ENCODE data around the gene ATG4B.
"Not testable (repeated sequence)": the region's sequence is repeated elsewhere in the genome, so short reads cannot be mapped to it uniquely, and the experiment has no call there.

DNA sequence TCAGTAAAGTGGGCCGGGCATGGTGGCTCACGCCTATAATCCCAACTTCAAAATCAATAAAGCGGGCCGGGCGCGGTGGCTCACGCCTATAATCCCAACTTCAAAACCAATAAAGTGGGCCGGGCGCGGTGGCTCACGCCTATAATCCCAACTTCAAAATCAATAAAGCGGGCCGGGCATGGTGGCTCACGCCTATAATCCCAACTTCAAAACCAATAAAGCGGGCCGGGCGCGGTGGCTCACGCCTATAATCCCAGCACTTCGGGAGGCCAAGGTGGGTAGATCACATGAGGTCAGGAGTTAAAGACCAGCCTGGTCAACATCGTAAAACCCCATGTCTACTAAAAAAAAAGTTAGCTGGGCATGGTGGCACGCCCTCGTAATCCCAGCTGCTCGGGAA, 25.2 kb downstream of the ATG4B start:
- TF ChIP-seq POLR2A, POLR2AphosphoS5 (IDR thresholded peaks at IDR 0.05): not testable (repeated sequence)
- TF ChIP-seq, protein P1, sequence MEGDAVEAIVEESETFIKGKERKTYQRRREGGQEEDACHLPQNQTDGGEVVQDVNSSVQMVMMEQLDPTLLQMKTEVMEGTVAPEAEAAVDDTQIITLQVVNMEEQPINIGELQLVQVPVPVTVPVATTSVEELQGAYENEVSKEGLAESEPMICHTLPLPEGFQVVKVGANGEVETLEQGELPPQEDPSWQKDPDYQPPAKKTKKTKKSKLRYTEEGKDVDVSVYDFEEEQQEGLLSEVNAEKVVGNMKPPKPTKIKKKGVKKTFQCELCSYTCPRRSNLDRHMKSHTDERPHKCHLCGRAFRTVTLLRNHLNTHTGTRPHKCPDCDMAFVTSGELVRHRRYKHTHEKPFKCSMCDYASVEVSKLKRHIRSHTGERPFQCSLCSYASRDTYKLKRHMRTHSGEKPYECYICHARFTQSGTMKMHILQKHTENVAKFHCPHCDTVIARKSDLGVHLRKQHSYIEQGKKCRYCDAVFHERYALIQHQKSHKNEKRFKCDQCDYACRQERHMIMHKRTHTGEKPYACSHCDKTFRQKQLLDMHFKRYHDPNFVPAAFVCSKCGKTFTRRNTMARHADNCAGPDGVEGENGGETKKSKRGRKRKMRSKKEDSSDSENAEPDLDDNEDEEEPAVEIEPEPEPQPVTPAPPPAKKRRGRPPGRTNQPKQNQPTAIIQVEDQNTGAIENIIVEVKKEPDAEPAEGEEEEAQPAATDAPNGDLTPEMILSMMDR (IDR thresholded peaks at IDR 0.05 in 8 of 11, conservative IDR thresholded peaks at IDR 0.05 in 3 of 11): not testable (repeated sequence)
